Spleen (tissue), 11 donors: ENCODE measurements around the gene RPS15. TPM values are rescaled to one million over a fixed set of nuclear protein-coding genes. Genes with fewer than 3 reads are reported as not detected.
A peak's percentile ranks its signal among the peaks of the same experiment; 100 is the strongest.

Experiments
- DNase-seq: peaks from one replicate; pipeline ENCODE4 v3.0.0-alpha.2; 2020
- H3K27ac ChIP-seq, 8 donors: fragments of 200-600 bp; sonication (generic) in 7 of 8; 1 replicate in 4 of 8; 2 replicates in 4 of 8; pipeline versions ENCODE4 v1.5.0 to v1.8.0; 2016 to 2021; ENCODE audit warnings: inconsistent platforms in 4 of 8, mild to moderate bottlenecking in 4 of 8, moderate library complexity in 1 of 8
- H3K27me3 ChIP-seq, 7 donors: fragments of 200-600 bp; sonication (generic) in 6 of 7; replicated peaks in 1 of 7; 1 replicate in 4 of 7; 2 replicates in 3 of 7; pipeline versions ENCODE4 v1.5.0 to v1.8.0; 2016 to 2021; ENCODE audit warnings: inconsistent platforms in 3 of 7, mild to moderate bottlenecking in 1 of 7
- H3K36me3 ChIP-seq, 6 donors: fragments of 200-600 bp; sonication (generic) in 5 of 6; 1 replicate in 4 of 6; 2 replicates in 2 of 6; pipeline versions ENCODE4 v1.5.0 to v1.8.0; 2016 to 2021; ENCODE audit warnings: inconsistent platforms in 2 of 6
- H3K4me1 ChIP-seq, 6 donors: fragments of 200-600 bp; sonication (generic) in 5 of 6; 1 replicate in 3 of 6; 2 replicates in 3 of 6; pipeline versions ENCODE4 v1.5.0 to v1.8.0; 2016 to 2021; ENCODE audit warnings: inconsistent platforms in 3 of 6
- H3K4me3 ChIP-seq, 8 donors: fragments of 200-600 bp; sonication (generic) in 7 of 8; 1 replicate in 4 of 8; 2 replicates in 4 of 8; pipeline versions ENCODE4 v1.5.0 to v1.8.0; 2016 to 2021; ENCODE audit warnings: inconsistent platforms in 4 of 8, mild to moderate bottlenecking in 4 of 8, moderate library complexity in 2 of 8
- H3K9me3 ChIP-seq, 8 donors: fragments of 200-600 bp; sonication (generic) in 7 of 8; 1 replicate in 4 of 8; 2 replicates in 4 of 8; pipeline versions ENCODE4 v1.5.0 to v1.8.0; 2016 to 2021; ENCODE audit warnings: inconsistent platforms in 4 of 8
- POLR2A ChIP-seq, 3 donors: fragments of 450-650 bp; IDR thresholded peaks; one replicate each; pipeline ENCODE4 v1.5.1; 2017; ENCODE audit warnings: antibody characterized with exemption in 3 of 3, mild to moderate bottlenecking in 1 of 3
- POLR2AphosphoS5 ChIP-seq, 3 donors: sonication (generic); formaldehyde crosslinking; IDR thresholded peaks; one replicate each; pipeline ENCODE4 v1.5.1; 2017; ENCODE audit warnings: antibody characterized with exemption in 3 of 3
- WGBS, 5 donors: extraction: QIAGEN DNeasy Blood & Tissue Kit in 3 of 5; methylation state at CpG; one replicate each; pipeline versions ENCODE4 v1.1.5 to v1.1.7; 2013 to 2018; 5-methylcytosine and 5-hydroxymethylcytosine counted together
- intact Hi-C: fragments of 100-400 bp; cut with DNase I; formaldehyde crosslinking; loops from one replicate; pipeline ENCODE4 v1.15.0; 2023; ENCODE audit warnings: low total_unique reads
- polyA plus RNA-seq, 3 donors: library from polyadenylated mRNA; stranded (reverse); fragments of 200-250 nt; gene quantifications; one replicate each; pipeline ENCODE4 v1.2.1, GENCODE V29; 2013
- total RNA-seq, 7 donors: library from RNA; depleted of rRNA in 3 of 7; stranded (reverse); fragments of >200 nt in 3 of 7; fragmentation: NEBNext Ultra II Directional in 4 of 7; extraction: Animal tissue kit (Norgen Biotek cat#: 25700) in 4 of 7; gene quantifications; one replicate each; pipeline versions ENCODE4 v1.1.0 to v1.2.1, GENCODE V29; 2016 to 2021
- TF ChIP-seq, protein P1 (sequence below), 11 experiments: fragments of 200-600 bp in 7 of 11; fragments of 450-650 bp in 4 of 11; sonication (generic) in 4 of 11; IDR thresholded peaks in 8 of 11; conservative IDR thresholded peaks in 3 of 11; 1 replicate in 7 of 11; 2 replicates in 4 of 11; pipeline versions ENCODE4 v1.4.0 to v1.8.0; 2016 to 2021; ENCODE audit warnings: antibody characterized with exemption in 11 of 11, inconsistent platforms in 4 of 11, mild to moderate bottlenecking in 1 of 11
- donor health status: healthy with polysubstance abuse.
- donor health status: DM: no; HTN: no; CAD: no; lungs with moderate emphysema.
- donor health status: DM: no; HTN: no; CAD: no.
- donor health status: Bipolar disorder and iron deficiency.
- donor health status: healthy.
- donor health status: DM: no; HTN: no; CAD: no.
- donor health status: DM: yes; HTN: yes; CAD: no.

RPS15 gene
- total and polyA plus RNA-seq, 10 donors, result 932 to 5,849 (median 4,147) TPM

DNA sequence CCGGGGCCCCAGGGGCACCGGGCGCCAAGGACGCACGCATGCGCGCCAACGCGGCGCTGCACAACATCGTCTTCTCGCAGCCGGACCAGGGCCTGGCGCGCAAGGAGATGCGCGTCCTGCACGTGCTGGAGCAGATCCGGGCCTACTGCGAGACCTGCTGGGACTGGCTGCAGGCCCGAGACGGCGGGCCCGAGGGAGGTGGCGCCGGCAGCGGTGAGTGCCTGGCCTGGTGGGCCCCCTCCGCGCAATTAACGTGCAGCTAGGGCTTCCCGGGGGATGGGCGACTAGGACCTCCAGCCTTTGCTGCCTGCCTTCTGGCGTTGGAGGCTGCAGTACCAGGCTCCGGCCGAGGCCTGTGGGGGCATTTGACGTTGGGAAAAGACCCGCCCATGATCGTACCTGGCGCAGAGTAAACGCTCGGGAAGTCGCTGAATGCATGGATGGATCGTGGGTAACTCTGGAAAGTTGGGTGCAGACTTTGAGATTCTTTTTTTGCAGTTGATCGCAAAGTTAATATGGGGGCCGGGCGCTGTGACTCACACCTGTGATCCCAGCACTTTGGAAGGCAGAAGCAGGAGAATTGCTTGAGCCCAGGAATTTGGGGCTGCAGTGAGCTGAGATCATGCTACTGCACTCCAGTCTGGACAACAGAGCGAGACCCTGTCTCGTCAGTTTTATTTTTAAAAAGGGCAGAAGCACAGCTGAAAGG is 19.0 kb downstream of the RPS15 start:
- TF ChIP-seq, protein P1, sequence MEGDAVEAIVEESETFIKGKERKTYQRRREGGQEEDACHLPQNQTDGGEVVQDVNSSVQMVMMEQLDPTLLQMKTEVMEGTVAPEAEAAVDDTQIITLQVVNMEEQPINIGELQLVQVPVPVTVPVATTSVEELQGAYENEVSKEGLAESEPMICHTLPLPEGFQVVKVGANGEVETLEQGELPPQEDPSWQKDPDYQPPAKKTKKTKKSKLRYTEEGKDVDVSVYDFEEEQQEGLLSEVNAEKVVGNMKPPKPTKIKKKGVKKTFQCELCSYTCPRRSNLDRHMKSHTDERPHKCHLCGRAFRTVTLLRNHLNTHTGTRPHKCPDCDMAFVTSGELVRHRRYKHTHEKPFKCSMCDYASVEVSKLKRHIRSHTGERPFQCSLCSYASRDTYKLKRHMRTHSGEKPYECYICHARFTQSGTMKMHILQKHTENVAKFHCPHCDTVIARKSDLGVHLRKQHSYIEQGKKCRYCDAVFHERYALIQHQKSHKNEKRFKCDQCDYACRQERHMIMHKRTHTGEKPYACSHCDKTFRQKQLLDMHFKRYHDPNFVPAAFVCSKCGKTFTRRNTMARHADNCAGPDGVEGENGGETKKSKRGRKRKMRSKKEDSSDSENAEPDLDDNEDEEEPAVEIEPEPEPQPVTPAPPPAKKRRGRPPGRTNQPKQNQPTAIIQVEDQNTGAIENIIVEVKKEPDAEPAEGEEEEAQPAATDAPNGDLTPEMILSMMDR (IDR thresholded peaks at IDR 0.05 in 8 of 11, conservative IDR thresholded peaks at IDR 0.05 in 3 of 11), result no peak
- TF ChIP-seq POLR2AphosphoS5 (IDR thresholded peaks at IDR 0.05), result peak; percentile 22 to 68 (median 45)
- H3K4me3 ChIP-seq, result no peak overlapping the region
- DNase-seq, result no peak
- intact Hi-C loops, result no loop called here
- H3K9me3 ChIP-seq, result no peaks in the 10 kb centered on the region
- H3K36me3 ChIP-seq, result peaks cover 0 to 24% (median 4%) of the 10 kb centered on the region in 6 donors
- H3K27me3 ChIP-seq, result peaks cover 7 to 76% (median 59%) of the 10 kb centered on the region in 7 donors
- WGBS, 5 donors, result 13 to 27% (median 23%) methylated on average over 27 to 48 of the region's 48 CpGs
- peaks cover 4 to 50% (median 30%) of the 10 kb centered on the region in 6 donors for H3K4me1 ChIP-seq
- H3K27ac ChIP-seq, result no peak overlapping the region

DNA sequence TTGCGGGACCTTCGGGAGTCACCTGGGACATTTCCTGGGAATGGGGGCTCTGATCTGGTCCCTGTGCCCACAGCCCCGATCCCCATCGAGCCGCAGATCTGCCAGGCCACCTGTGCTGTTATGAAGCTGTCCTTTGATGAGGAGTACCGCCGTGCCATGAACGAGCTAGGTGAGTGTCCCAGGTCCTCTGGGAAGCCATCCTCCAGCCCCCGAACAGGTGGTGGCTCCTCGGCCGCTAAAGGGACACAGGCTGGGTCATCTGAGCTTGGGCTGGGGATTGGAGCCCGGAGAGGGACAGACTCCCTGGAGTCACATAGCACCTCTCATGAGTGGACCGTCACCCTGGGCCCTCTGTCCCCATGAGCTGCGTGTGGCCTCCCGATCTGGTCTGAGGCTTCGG is 19.7 kb downstream of the RPS15 start:
- 81 to 90% (median 83%) methylated on average over 8 to 16 of the region's 16 CpGs for WGBS, 5 donors
- TF ChIP-seq, protein P1 (IDR thresholded peaks at IDR 0.05 in 8 of 11, conservative IDR thresholded peaks at IDR 0.05 in 3 of 11), result no peak
- peak in 1 of 3 donors; percentile 34 for TF ChIP-seq POLR2AphosphoS5 (IDR thresholded peaks at IDR 0.05)
- intact Hi-C loops, result no loop called here
- no peaks in the 10 kb centered on the region for H3K9me3 ChIP-seq
- H3K27ac ChIP-seq, result no peak overlapping the region
- no peak overlapping the region for H3K4me3 ChIP-seq
- no peak for DNase-seq
- peaks cover 4 to 43% (median 30%) of the 10 kb centered on the region in 6 donors for H3K4me1 ChIP-seq
- H3K36me3 ChIP-seq, result peaks cover 0 to 24% (median 4%) of the 10 kb centered on the region in 6 donors
- peaks cover 5 to 69% (median 52%) of the 10 kb centered on the region in 7 donors for H3K27me3 ChIP-seq

DNA sequence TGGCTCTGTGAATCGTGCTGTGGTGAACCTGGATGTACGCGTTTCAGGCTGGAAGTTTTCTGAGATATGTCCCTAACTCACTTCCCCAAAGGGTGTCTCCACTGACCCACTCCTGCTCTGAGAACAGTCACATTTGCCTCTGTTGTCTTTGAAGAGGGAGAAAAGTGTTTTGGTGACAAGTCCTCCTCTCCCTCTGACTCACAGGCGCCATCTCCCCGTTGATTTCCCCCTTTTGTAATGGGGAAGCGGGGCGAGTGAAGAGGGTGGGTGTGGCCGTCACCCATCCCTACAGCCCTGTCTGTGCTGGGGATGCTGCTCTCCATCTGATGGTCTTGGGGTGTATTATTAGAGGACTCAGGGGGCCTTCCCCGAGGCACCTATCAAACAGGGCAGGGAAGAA is 21.3 kb downstream of the RPS15 start:
- H3K27ac ChIP-seq, result no peak overlapping the region
- H3K9me3 ChIP-seq, result no peaks in the 10 kb centered on the region
- DNase-seq, result no peak
- no peak overlapping the region for H3K4me3 ChIP-seq
- H3K27me3 ChIP-seq, result peaks cover 4 to 56% (median 36%) of the 10 kb centered on the region in 7 donors
- no peak for TF ChIP-seq POLR2AphosphoS5 (IDR thresholded peaks at IDR 0.05)
- no peak for TF ChIP-seq POLR2A (IDR thresholded peaks at IDR 0.05)
- TF ChIP-seq, protein P1 (IDR thresholded peaks at IDR 0.05 in 8 of 11, conservative IDR thresholded peaks at IDR 0.05 in 3 of 11), result no peak
- peaks cover 0 to 24% (median 4%) of the 10 kb centered on the region in 6 donors for H3K36me3 ChIP-seq
- intact Hi-C loops, result no loop called here
- H3K4me1 ChIP-seq, result peaks cover 4 to 28% (median 22%) of the 10 kb centered on the region in 6 donors
- 65 to 80% (median 75%) methylated on average over 9 of the region's 9 CpGs for WGBS, 5 donors
